NK-92 treated with Interleukin-12 subunit alpha and Interleukin-12 subunit beta, amount 100 ng/mL, for 24 hours (cell line): ENCODE data around the gene DAND5.
"Not testable (repeated sequence)": the region's sequence is repeated elsewhere in the genome, so short reads cannot be mapped to it uniquely, and the experiment has no call there.

Experiments
- DNase-seq: peaks from one replicate; lab custom pipeline; 2025; lab: John Stamatoyannopoulos, UW

DAND5 gene

GRCh38 chr19:12946092-12946721, 23.2 kb upstream of the DAND5 start:
- peak; percentile 72 for DNase-seq

DNA sequence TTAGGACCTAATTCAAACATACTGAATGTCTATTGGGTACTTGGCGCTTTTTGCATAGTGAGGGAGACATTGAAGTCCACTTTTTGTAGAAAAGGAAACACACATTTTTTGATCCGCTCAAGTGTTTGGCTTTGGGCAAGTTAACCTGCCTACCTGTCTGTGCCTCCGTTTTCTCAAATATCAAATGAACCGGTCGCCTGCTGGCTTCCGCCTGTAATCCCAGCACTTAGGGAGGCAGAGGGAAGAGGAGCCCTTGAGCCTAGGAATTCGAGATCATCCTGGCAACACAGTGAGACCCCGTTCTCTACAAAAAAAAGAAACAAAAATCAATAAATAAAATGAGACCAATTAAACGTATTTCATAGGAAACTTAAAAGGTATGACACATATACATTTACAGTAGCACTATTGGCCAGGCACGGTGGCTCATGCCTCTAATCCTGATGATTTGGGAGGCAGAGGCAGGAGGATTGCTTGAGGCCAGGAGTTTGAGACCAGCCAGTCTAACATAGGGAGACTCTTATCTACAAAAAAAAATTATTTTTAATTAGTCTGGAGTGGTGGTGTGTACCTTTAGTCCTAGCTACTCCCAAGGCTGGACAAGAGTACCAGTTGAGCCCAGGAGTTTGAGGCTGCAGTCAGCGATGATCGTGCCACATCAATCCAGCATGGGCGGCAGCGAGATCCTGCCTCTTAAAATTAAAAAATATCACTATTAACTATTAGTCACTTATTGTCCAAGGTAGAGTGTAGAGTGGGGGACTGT, 22.5 kb upstream of the DAND5 start:
- no peak for DNase-seq

DNA sequence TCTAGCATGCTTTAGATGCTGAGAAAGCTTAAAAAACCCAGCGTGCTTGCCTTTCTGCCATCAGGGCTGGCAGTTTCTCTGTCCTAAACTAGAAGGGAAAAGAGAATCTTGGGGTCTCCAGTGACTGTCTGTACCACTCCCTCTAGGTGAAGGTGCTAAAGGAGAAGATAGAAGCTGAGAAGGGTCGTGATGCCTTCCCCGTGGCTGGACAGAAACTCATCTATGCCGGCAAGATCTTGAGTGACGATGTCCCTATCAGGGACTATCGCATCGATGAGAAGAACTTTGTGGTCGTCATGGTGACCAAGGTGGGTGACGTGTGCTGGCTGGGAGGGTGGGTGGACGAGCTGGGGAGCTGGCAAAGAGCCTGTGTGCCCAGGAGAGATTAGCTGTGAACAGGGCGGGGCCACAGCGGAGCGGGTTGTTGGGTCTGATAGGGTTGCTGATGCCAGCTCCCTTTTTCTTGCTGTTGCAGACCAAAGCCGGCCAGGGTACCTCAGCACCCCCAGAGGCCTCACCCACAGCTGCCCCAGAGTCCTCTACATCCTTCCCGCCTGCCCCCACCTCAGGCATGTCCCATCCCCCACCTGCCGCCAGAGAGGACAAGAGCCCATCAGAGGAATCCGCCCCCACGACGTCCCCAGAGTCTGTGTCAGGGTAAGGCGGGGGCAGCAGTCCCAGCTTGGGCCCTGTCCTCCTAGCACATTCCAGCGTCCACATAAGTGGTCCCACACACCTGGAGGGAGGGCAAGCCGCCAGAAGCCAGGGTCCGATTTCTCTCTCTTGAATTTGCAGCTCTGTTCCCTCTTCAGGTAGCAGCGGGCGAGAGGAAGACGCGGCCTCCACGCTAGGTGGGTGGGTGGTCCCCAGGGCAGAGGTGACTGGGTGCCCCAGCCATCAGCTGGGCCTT, 21.4 kb upstream of the DAND5 start:
- no peak for DNase-seq

GRCh38 chr19:12948612-12949362, 20.6 kb upstream of the DAND5 start:
- no peak for DNase-seq

- no peak for DNase-seq
These were observed 19.8 kb upstream of the DAND5 start for GRCh38 chr19:12949363-12950283.

GRCh38 chr19:12952050-12952449, 17.3 kb upstream of the DAND5 start:
- DNase-seq: not testable (repeated sequence)

DNA sequence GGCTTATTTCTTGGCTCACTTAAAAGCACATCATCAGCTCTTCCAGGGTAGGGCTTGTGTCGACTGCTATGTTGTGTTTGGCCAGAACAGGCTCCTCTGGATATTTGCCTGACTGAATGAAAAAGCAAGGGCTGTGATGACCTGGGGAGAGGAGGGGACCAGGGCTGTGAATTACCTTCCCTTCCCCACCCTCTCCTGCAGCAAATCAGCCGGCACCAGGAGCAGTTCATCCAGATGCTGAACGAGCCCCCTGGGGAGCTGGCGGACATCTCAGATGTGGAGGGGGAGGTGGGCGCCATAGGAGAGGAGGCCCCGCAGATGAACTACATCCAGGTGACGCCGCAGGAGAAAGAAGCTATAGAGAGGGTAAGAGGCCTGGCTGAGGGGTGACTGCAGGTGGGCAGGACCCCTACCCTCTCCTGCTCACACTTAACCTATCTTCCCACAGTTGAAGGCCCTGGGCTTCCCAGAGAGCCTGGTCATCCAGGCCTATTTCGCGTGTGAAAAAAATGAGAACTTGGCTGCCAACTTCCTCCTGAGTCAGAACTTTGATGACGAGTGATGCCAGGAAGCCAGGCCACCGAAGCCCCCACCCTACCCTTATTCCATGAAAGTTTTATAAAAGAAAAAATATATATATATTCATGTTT, 16.8 kb upstream of the DAND5 start:
- no peak for DNase-seq

GRCh38 chr19:12953138-12953798, 16.1 kb upstream of the DAND5 start:
- no peak for DNase-seq

DNA sequence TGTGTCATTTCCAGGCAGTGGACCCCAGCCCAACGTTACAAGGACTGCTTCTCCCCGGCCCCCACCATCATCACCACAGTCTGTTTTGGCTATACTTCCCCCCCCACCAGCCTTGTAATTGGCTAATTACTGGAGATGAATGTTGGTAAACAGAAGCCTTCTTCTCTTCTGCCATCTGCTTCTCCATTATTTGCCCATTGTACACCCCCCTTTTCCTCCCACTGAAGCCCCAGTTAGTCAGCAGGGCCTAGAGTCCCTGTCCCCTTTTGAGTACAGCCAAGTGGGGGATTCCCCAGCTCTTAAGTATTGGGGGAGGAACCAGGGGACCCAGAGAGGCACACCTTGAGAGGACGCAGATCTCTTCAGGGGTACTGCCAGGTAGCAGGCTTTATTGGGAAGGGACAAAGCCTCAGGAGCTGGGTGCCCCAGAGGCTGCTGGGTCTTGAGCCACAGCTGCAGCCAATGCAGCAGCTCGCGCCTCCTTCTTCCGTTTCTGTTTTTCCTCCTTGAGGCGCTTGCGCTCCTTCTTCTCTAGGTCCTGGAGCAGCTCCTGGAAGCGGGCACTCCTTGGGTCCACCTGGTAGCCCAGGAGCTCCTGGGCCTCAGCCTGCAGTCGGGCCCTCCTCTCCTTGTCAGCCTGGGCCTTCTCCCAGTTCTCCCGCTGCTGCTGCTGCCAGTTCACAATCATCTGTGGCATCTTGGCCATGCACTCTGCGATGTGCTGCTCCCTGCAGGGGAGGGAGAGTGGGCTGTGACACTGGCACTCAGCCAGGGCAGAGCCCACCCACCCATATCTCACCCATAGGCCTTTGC, 15.4 kb upstream of the DAND5 start:
- no peak for DNase-seq

DNA sequence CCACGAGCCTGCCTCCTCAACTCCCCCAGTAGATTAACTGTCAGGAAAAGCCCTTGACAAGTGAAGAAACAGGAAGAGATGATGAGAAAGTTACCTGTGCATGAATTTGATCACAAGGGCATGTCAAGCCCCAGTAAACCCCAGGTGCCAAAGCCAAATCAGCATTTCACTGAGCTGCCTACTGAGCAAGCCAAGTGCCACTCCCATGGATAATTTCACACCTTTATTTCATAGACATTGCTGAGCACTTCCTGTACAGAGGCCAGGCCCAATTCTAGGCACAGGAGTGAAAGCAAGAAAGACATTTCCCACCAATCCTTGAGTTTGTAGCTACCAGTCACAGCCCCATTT, 14.8 kb upstream of the DAND5 start:
- DNase-seq: no peak

- DNase-seq: not testable (repeated sequence)
These were observed 13.8 kb upstream of the DAND5 start for GRCh38 chr19:12955575-12955974.

DNA sequence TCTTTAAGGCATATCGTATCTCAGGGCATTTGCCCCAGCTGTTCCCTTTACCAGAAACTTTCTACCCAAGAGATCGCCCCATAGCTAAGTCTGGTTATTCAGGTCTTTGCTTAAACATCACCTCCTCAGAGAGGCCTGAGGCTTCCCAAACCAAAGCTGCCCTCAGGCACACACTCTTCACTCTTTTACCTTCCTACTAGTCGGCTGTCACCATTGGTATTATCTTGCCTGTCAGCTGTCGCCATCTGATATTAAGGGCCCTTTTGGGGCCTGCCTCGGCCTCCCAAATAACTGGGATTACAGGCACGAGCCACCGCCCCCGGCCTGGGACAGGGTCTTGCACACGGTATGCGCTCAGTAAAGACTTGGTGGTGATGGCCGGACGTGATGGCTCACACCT, 13.4 kb upstream of the DAND5 start:
- DNase-seq: no peak

GRCh38 chr19:12956446-12957388, 12.7 kb upstream of the DAND5 start, which contains the start of gene GADD45GIP1:
GADD45GIP1 (minus strand) TSS chr19:12957223; CDS start chr19:12957212, 11 bp downstream.
- peak; percentile 64 for DNase-seq

GRCh38 chr19:12957389-12957952, 11.9 kb upstream of the DAND5 start:
- DNase-seq: not testable (repeated sequence)

GRCh38 chr19:12959481-12959880, 9.9 kb upstream of the DAND5 start:
- DNase-seq: no peak

DNA sequence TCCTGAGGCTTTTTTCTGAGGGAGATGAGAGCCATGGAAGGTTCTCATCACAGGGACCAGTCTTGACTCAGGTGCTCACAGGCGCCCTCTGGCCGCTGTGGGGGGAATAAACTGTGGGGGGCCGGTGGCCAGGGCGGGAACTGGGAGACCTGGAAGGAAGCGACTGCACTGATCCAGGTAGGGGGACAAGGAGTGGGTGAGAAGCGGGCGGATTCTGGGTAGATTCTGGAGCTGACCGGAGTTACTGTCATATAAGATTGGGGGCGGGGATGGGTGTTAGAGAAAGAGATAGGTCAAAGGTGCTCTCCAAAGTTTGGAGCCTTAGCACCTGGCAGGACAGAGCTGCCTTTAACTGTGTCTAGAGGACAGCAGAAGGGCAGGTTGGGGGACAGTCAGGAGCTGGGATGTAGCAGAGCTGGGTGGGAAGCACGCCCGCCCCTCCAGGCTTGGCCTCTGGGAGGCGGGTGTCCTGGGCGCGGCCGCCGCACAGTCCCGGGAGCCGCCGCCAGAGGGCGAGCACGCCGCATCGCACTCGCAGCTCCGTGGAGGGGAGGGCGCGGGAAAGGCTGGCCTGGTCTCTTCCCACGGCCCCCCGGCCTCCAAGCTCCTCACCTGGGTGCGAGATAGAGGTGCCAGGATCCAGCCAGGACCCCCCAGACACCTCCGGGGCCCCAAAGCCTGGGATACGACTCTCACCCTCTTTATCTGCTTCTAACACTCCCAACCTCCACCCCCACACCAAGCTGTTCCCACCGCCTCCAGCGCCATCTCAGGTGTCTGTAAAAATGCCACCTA, 4.2 kb upstream of the DAND5 start:
- DNase-seq: peak; percentile 64

GRCh38 chr19:12965812-12966135, 3.6 kb upstream of the DAND5 start:
- DNase-seq: no peak
